ENCODE measurements around the gene SLC13A4.

GRCh38 chr7:135634191-135634878 is 93.7 kb downstream of the SLC13A4 start:
- TF ChIP-seq POLR2AphosphoS5 (IDR thresholded peaks at IDR 0.05) (no peak), EP300 (IDR thresholded peaks at IDR 0.05) (no peak)
- TF ChIP-seq, protein P1, sequence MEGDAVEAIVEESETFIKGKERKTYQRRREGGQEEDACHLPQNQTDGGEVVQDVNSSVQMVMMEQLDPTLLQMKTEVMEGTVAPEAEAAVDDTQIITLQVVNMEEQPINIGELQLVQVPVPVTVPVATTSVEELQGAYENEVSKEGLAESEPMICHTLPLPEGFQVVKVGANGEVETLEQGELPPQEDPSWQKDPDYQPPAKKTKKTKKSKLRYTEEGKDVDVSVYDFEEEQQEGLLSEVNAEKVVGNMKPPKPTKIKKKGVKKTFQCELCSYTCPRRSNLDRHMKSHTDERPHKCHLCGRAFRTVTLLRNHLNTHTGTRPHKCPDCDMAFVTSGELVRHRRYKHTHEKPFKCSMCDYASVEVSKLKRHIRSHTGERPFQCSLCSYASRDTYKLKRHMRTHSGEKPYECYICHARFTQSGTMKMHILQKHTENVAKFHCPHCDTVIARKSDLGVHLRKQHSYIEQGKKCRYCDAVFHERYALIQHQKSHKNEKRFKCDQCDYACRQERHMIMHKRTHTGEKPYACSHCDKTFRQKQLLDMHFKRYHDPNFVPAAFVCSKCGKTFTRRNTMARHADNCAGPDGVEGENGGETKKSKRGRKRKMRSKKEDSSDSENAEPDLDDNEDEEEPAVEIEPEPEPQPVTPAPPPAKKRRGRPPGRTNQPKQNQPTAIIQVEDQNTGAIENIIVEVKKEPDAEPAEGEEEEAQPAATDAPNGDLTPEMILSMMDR (IDR thresholded peaks at IDR 0.05) = no peak
